Testis (tissue), 2 donors: ENCODE measurements around the gene TNFRSF13B.

Source experiments
- POLR2A ChIP-seq: fragments of 450-650 bp; IDR thresholded peaks from one replicate; pipeline ENCODE4 v1.6.1; 2017; ENCODE audit warnings: antibody characterized with exemption, mild to moderate bottlenecking, moderate library complexity
- TF ChIP-seq, protein P1 (sequence below), 3 experiments: fragments of 450-650 bp in 2 of 3; fragments of 200-600 bp in 1 of 3; sonication (generic) in 1 of 3; IDR thresholded peaks; one replicate each; pipeline ENCODE4 v1.5.1; 2016 to 2019; ENCODE audit warnings: antibody characterized with exemption in 3 of 3, mild to moderate bottlenecking in 2 of 3, moderate library complexity in 1 of 3

DNA sequence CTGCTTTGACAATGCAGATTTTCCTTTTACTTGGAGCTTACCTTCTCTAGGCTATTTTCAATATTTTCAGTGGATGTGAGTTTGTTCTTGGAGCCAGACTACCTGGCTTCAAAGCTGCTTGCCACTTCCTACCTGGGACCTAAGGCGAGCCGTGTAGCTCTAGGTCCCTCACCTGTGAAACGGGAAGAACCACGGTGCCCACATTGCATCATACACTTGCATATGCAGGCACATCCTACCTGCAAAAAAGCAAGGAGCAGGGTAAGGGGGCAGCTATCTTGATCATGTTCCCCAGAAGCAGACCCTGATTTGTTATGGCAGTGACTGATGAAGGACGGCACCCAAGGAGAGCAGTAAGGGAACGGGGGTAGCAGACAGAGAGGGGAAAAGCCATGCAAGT is 43.3 kb upstream of the TNFRSF13B start:
- TF ChIP-seq POLR2A = no peak
- TF ChIP-seq, protein P1, sequence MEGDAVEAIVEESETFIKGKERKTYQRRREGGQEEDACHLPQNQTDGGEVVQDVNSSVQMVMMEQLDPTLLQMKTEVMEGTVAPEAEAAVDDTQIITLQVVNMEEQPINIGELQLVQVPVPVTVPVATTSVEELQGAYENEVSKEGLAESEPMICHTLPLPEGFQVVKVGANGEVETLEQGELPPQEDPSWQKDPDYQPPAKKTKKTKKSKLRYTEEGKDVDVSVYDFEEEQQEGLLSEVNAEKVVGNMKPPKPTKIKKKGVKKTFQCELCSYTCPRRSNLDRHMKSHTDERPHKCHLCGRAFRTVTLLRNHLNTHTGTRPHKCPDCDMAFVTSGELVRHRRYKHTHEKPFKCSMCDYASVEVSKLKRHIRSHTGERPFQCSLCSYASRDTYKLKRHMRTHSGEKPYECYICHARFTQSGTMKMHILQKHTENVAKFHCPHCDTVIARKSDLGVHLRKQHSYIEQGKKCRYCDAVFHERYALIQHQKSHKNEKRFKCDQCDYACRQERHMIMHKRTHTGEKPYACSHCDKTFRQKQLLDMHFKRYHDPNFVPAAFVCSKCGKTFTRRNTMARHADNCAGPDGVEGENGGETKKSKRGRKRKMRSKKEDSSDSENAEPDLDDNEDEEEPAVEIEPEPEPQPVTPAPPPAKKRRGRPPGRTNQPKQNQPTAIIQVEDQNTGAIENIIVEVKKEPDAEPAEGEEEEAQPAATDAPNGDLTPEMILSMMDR (IDR thresholded peaks at IDR 0.05) = no peak
